OCI-LY1 (cell line): ENCODE measurements around the gene FANCI.

Experiments
- CTCF ChIP-seq: fragments of 200-600 bp; sonication (generic), shearing (Covaris generic); IDR thresholded peaks from 2 replicates; pipeline ENCODE4 v1.5.1; 2017; ENCODE audit warnings: mild to moderate bottlenecking, antibody characterized with exemption, low read length, moderate library complexity, mixed read lengths
- EZH2 ChIP-seq: fragments of 200-600 bp; sonication (generic), shearing (Covaris generic); IDR thresholded peaks from 2 replicates; pipeline ENCODE4 v1.8.0; 2017; ENCODE audit warnings: borderline replicate concordance, mixed run types, mild to moderate bottlenecking, antibody characterized with exemption, low read length, moderate library complexity, mixed read lengths

- TF ChIP-seq CTCF (no peak), EZH2 (no peak)
Measured at GRCh38 chr15:89293012-89293411, 49.2 kb downstream of the FANCI start.
